HepG2 (cell line): ENCODE measurements around the gene CA9. TPM values are rescaled to one million over a fixed set of nuclear protein-coding genes. Genes with fewer than 3 reads are reported as not detected.
"Not testable (repeated sequence)": the region's sequence is repeated elsewhere in the genome, so short reads cannot be mapped to it uniquely, and the experiment has no call there.

Experiments used
- ATAC-seq: fragments of 200-7000 bp; cut with Tn5 transposase; 3 replicates; pipeline ENCODE4 v1.9.1; 2020; ENCODE audit warnings: mild to moderate bottlenecking, moderate library complexity
- BruUV-seq: library from RNA; stranded (reverse); fragments of 400-500 nt; replicated peaks from 2 replicates; lab custom pipeline; 2021; lab: Mats Ljungman, UMichigan
- CTCF ChIA-PET: fragments of 300-600 bp; formaldehyde crosslinking; extraction: SDS; loops from one replicate; lab custom pipeline; 2021; ENCODE audit warnings: low total read pairs, inconsistent platforms, low intra/inter-chr PET ratio; lab: Yijun Ruan, JAX
- POLR2A ChIA-PET: fragments of 350-600 bp; sonication (Branson Sonifier 250); formaldehyde crosslinking; loops from one replicate; lab custom pipeline; 2020; ENCODE audit warnings: antibody characterized with exemption, inconsistent platforms; lab: Yijun Ruan, JAX
- DNase-seq: peaks from one replicate; pipeline ENCODE4 v3.0.0-alpha.2; 2015; ENCODE audit warnings: low spot score
- FAIRE-seq: peaks from 3 replicates; lab custom pipeline; 2011; peaks lifted over from hg19 to GRCh38; lab: Jason Lieb, UNC
- H2AFZ ChIP-seq: one replicate; pipeline ENCODE4 v1.6.1; 2011; ENCODE audit warnings: low read length, inconsistent platforms
- H3K27ac ChIP-seq: fragments of 300-600 bp; 3 replicates; pipeline ENCODE4 v1.8.0; 2011; ENCODE audit warnings: mixed run types, mild to moderate bottlenecking, mixed read lengths, low read length, inconsistent platforms; ENCODE audit not compliant: insufficient read depth; ENCODE audit errors: extremely low read length
- H3K27me3 ChIP-seq, 2 experiments: fragments of 200-600 bp in 1 of 2; 2 replicates in 1 of 2; 3 replicates in 1 of 2; pipeline versions ENCODE4 v1.6.0 to v1.8.0; 2011; ENCODE audit warnings: low read length in 2 of 2, mild to moderate bottlenecking in 2 of 2, moderate library complexity in 2 of 2, inconsistent platforms in 1 of 2; ENCODE audit not compliant: insufficient read depth in 2 of 2, control insufficient read depth in 1 of 2
- H3K36me3 ChIP-seq, 2 experiments: fragments of 200-600 bp in 1 of 2; replicated peaks in 1 of 2; 2 replicates in 1 of 2; 3 replicates in 1 of 2; pipeline versions ENCODE4 v1.5.1 to v1.8.0; 2011; ENCODE audit warnings: low read length in 2 of 2, inconsistent platforms in 1 of 2; ENCODE audit not compliant: insufficient read depth in 2 of 2, control insufficient read depth in 1 of 2
- H3K4me1 ChIP-seq: 2 replicates; pipeline ENCODE4 v1.5.1; 2012; ENCODE audit warnings: low read length, inconsistent platforms; ENCODE audit not compliant: insufficient read depth
- H3K4me2 ChIP-seq: 2 replicates; pipeline ENCODE4 v1.6.0; 2011; ENCODE audit warnings: low read depth, low read length, inconsistent platforms
- H3K4me3 ChIP-seq, 3 experiments: fragments of 200-600 bp in 1 of 3; sonication (generic), shearing (Covaris generic) in 1 of 3; replicated peaks in 1 of 3; 2 replicates each; pipeline ENCODE4 v1.5.1; 2011 to 2016; ENCODE audit warnings: low read length in 3 of 3, inconsistent platforms in 2 of 3, low read depth in 2 of 3, mild to moderate bottlenecking in 2 of 3, control low read depth in 1 of 3, mixed read lengths in 1 of 3; ENCODE audit not compliant: insufficient read depth in 1 of 3
- H3K79me2 ChIP-seq: one replicate; pipeline ENCODE4 v1.6.1; 2011; ENCODE audit warnings: low read length, inconsistent platforms; ENCODE audit not compliant: insufficient read depth
- H3K9ac ChIP-seq: 2 replicates; pipeline ENCODE4 v1.6.0; 2011; ENCODE audit warnings: mild to moderate bottlenecking, low read depth, low read length, inconsistent platforms; ENCODE audit not compliant: insufficient read depth
- H3K9me3 ChIP-seq: 2 replicates; pipeline ENCODE4 v1.5.1; 2012; ENCODE audit warnings: mild to moderate bottlenecking, low read length
- H4K20me1 ChIP-seq: 2 replicates; pipeline ENCODE4 v1.6.0; 2011; ENCODE audit warnings: inconsistent platforms, mild to moderate bottlenecking, low read length, moderate library complexity; ENCODE audit not compliant: insufficient read depth
- GABPB1 ChIP-seq: IDR thresholded peaks from 2 replicates; pipeline ENCODE4 v1.6.1; 2016; ENCODE audit warnings: mild to moderate bottlenecking, missing genetic modification reagents, moderate library complexity, missing compliant biosample characterization
- MAF1 ChIP-seq: sonication (generic); formaldehyde crosslinking; IDR thresholded peaks from 2 replicates; pipeline ENCODE4 v1.5.0; 2020; ENCODE audit warnings: missing genetic modification reagents, borderline replicate concordance
- MTA3 ChIP-seq: sonication (generic); formaldehyde crosslinking; IDR thresholded peaks from 2 replicates; pipeline ENCODE4 v1.4.0; 2020; ENCODE audit warnings: missing genetic modification reagents
- NONO ChIP-seq, 2 experiments: fragments of 450-650 bp in 1 of 2; sonication (generic) in 1 of 2; formaldehyde crosslinking in 1 of 2; IDR thresholded peaks in 1 of 2; conservative IDR thresholded peaks in 1 of 2; 2 replicates each; pipeline versions ENCODE4 v1.6.1 to v1.8.0; 2017 to 2022; ENCODE audit warnings: mild to moderate bottlenecking in 1 of 2, missing genetic modification reagents in 1 of 2, moderate library complexity in 1 of 2
- WGBS: methylation state at CpG from one replicate; pipeline ENCODE4 v1.1.6; 2017; ENCODE audit warnings: low lambda C conversion rate; 5-methylcytosine and 5-hydroxymethylcytosine counted together
- in situ Hi-C: cut with HindIII; loops from 2 replicates; pipeline ENCODE4 v1.10.0; 2017; ENCODE audit warnings: low pct_unique_long_range_greater_than_20kb; ENCODE audit not compliant: extremely low pct_ligation_motif_present
- intact Hi-C: fragments of 100-400 bp; cut with micrococcal nuclease; formaldehyde crosslinking; loops from one replicate; pipeline ENCODE4 v1.10.0; 2022; ENCODE audit not compliant: unreplicated experiment
- polyA plus RNA-seq, 8 experiments: library from polyadenylated mRNA; depleted of rRNA in 3 of 8; stranded (reverse) in 7 of 8; unstranded in 1 of 8; fragments of >200 nt; fragmentation: Illumina TruSeq in 4 of 8; extraction: Trizol in 4 of 8; gene quantifications; 2 replicates each; pipeline versions ENCODE4 v1.2.1 to v1.2.3, GENCODE V29; 2011 to 2016; ENCODE audit warnings: low read depth in 4 of 8, missing spikeins in 1 of 8, mixed read lengths in 1 of 8; ENCODE audit not compliant: insufficient read depth in 1 of 8
- total RNA-seq, 5 experiments: library from RNA; depleted of rRNA; stranded (reverse); fragments of >200 nt; fragmentation: Illumina TruSeq; extraction: Trizol; gene quantifications; 2 replicates each; pipeline ENCODE4 v1.2.3, GENCODE V29; 2016; ENCODE audit warnings: low read depth in 1 of 5
- TF ChIP-seq, protein P1 (sequence below): sonication (generic); formaldehyde crosslinking; conservative IDR thresholded peaks from 2 replicates; pipeline ENCODE4 v1.4.0; 2020; ENCODE audit warnings: missing genetic modification reagents
- TF ChIP-seq, protein P2 (sequence below): sonication (generic); formaldehyde crosslinking; IDR thresholded peaks from 2 replicates; pipeline ENCODE4 v1.4.0; 2020; ENCODE audit warnings: missing genetic modification reagents; ENCODE audit errors: not compliant biosample characterization

The CA9 gene
- total and polyA plus RNA-seq, 2 of the 13 experiments (the other 11 are each of a cell fraction or from before 2014, with no cell fraction given): 0.13 to 152 TPM

DNA sequence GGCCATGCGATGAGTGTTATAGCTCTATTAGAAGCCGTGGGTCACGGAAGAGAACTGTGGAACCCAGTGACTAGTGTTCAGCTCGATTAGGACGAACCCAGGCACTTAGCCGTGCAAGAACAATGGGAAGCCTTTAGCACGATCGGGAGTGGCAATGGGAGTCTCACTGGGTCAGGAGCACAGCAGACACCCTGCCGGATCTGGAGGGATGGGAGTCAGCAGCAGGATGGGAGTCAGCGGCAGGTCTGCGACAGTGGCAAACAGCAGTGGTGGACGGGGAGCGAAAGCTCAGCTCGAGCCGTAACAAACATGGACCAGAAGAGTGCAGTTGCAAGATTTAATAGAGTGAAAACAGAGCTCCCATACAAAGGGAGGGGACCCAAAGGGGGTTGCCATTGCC lies 33.3 kb upstream of the CA9 start:
- H3K4me1 ChIP-seq, POLR2A ChIA-PET, H3K4me3 ChIP-seq, DNase-seq, H4K20me1 ChIP-seq, H3K9me3 ChIP-seq, H3K9ac ChIP-seq, ATAC-seq, FAIRE-seq, H2AFZ ChIP-seq, H3K27me3 ChIP-seq, in situ Hi-C loops, H3K27ac ChIP-seq, H3K4me2 ChIP-seq, H3K79me2 ChIP-seq, BruUV-seq, CTCF ChIA-PET, H3K36me3 ChIP-seq: not testable (repeated sequence)
- WGBS: 92% methylated on average over 15 of the region's 15 CpGs
- intact Hi-C loops: loop anchor here (10.0 kb wide), 2 partner anchors 54 to 244 kb away; no protein-coding TSS in a partner anchor

DNA sequence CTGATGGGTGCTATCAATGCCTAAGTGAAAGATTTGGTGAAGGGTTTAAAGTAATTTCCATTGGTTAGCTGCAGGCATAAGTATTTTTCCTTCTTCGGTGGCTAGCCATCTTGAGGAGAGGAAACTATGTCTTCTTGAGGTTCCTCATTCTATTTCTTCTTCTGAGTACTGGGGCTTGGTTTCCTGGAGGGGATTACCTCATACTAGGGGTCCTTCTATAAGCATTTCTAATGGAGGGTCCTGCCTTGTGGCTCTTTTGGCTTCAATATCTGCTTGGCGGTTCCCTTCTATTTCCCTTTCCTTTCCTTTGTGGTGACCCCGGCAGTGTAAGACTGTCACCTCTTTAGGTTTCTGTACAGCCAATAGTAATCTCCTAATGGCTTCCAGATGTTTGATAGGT lies 32.2 kb upstream of the CA9 start:
- DNase-seq, H3K79me2 ChIP-seq, CTCF ChIA-PET, in situ Hi-C loops, H3K4me1 ChIP-seq, H3K27me3 ChIP-seq, BruUV-seq, POLR2A ChIA-PET, FAIRE-seq, H3K4me3 ChIP-seq, H2AFZ ChIP-seq, H3K4me2 ChIP-seq, H3K9me3 ChIP-seq, H3K36me3 ChIP-seq, H3K27ac ChIP-seq, H3K9ac ChIP-seq, ATAC-seq, H4K20me1 ChIP-seq: not testable (repeated sequence)
- intact Hi-C loops: loop anchor here (10.0 kb wide), 2 partner anchors 53 to 243 kb away; no protein-coding TSS in a partner anchor
- WGBS: 95% methylated on average over 3 of the region's 3 CpGs

DNA sequence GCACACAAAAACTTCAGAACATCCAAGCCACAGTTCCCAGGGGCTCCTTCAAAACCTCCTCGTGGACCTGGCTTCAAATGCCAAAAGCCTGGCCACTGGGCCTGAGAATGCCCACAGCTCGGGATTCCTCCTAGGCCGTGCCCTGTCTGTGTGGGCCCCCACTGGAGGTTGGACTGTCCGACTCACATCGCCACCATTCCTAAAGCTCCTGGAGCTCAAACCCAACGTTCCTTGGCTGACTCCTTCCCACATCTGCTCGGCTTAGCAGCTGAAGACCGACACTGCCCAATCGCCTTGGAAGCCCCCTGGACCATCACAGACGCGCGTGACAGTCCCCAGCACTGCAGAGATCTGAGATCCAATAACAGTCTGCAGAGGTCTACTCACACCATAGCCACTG lies 30.7 kb upstream of the CA9 start:
- ChIA-PET CTCF (no interaction called here), POLR2A (no interaction called here)
- BruUV-seq: no TSS peak
- Histone ChIP-seq H3K4me1 (peaks cover 18% of the 10 kb centered on the region), H3K79me2 (no peaks in the 10 kb centered on the region), H3K27me3 (peaks cover 0 to 5% of the 10 kb centered on the region in 2 experiments; a peak in 2 of 5 replicates), H3K4me2 (no peak overlapping the region), H3K9me3 (no peaks in the 10 kb centered on the region), H4K20me1 (no peaks in the 10 kb centered on the region), H3K27ac (no peak overlapping the region), H3K4me3 (no peak overlapping the region), H3K9ac (no peak overlapping the region), H3K36me3 (no peaks in the 10 kb centered on the region), H2AFZ (no peak overlapping the region)
- ATAC-seq (no peak), FAIRE-seq (no peak), DNase-seq (no peak)
- 86% methylated on average over 7 of the region's 12 CpGs for WGBS
- in situ Hi-C loops (no loop called here), intact Hi-C loops (loop anchor here (10.0 kb wide), 2 partner anchors 52 to 242 kb away; no protein-coding TSS in a partner anchor)
- TF ChIP-seq, protein P1, sequence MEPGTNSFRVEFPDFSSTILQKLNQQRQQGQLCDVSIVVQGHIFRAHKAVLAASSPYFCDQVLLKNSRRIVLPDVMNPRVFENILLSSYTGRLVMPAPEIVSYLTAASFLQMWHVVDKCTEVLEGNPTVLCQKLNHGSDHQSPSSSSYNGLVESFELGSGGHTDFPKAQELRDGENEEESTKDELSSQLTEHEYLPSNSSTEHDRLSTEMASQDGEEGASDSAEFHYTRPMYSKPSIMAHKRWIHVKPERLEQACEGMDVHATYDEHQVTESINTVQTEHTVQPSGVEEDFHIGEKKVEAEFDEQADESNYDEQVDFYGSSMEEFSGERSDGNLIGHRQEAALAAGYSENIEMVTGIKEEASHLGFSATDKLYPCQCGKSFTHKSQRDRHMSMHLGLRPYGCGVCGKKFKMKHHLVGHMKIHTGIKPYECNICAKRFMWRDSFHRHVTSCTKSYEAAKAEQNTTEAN: no peak
- TF ChIP-seq, protein P2, sequence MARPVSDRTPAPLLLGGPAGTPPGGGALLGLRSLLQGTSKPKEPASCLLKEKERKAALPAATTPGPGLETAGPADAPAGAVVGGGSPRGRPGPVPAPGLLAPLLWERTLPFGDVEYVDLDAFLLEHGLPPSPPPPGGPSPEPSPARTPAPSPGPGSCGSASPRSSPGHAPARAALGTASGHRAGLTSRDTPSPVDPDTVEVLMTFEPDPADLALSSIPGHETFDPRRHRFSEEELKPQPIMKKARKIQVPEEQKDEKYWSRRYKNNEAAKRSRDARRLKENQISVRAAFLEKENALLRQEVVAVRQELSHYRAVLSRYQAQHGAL (CRISPR knock-in tag): no peak
- TF ChIP-seq NONO (IDR thresholded peaks at IDR 0.05): no peak
- no peak for TF ChIP-seq NONO (CRISPR knock-in tag; conservative IDR thresholded peaks at IDR 0.05)
- TF ChIP-seq GABPB1: no peak
- no peak for TF ChIP-seq MTA3 (CRISPR knock-in tag)
- TF ChIP-seq MAF1 (CRISPR knock-in tag): no peak
